ENCODE measurements around the gene MTHFD1L.

MTHFD1L gene

DNA sequence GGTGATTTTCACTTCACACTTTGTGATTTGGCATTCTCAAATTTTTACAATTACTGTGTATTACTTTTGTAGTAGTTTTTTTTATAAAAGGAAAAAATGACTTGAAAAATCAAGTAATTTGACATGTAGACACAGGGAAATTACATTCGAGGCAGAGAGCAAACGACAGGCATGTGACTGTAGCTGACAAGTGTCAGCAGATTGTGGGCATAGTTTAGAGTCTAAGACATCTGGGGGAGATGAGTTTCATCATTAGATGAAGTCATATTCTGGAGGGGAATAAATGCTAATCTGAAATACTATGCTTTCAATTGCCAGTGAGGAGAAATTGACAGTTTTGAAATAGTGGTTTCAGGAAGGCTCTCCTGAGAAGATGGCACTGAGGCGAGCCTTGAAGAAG lies 126.0 kb downstream of the MTHFD1L start:
- H3K27ac ChIP-seq = no peak overlapping the region
- TF ChIP-seq, protein P1, sequence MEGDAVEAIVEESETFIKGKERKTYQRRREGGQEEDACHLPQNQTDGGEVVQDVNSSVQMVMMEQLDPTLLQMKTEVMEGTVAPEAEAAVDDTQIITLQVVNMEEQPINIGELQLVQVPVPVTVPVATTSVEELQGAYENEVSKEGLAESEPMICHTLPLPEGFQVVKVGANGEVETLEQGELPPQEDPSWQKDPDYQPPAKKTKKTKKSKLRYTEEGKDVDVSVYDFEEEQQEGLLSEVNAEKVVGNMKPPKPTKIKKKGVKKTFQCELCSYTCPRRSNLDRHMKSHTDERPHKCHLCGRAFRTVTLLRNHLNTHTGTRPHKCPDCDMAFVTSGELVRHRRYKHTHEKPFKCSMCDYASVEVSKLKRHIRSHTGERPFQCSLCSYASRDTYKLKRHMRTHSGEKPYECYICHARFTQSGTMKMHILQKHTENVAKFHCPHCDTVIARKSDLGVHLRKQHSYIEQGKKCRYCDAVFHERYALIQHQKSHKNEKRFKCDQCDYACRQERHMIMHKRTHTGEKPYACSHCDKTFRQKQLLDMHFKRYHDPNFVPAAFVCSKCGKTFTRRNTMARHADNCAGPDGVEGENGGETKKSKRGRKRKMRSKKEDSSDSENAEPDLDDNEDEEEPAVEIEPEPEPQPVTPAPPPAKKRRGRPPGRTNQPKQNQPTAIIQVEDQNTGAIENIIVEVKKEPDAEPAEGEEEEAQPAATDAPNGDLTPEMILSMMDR (conservative IDR thresholded peaks at IDR 0.05) = no peak
- no peak for TF ChIP-seq ZFX (IDR thresholded peaks at IDR 0.05)

DNA sequence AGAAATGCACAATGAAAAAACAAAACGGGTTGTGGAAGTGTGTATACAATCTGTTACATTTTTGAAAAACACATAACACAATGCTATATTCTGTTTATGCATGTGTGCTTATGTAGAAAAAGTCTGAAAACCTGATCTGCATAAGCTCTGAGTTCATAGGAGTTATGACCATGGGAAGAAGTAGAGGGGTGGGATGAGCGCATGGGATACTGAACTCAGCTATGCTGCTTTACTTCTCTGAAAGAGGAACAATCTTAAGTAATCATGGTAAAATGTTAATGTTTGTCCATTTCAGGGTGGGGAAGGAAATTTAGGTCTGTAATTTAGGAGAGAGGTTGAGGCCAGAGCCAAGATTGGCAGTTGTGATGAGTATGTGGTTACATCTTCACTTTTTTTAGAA lies 126.8 kb downstream of the MTHFD1L start:
- no peak overlapping the region for H3K27ac ChIP-seq
- TF ChIP-seq ZFX (IDR thresholded peaks at IDR 0.05) = no peak
- TF ChIP-seq, protein P1 (conservative IDR thresholded peaks at IDR 0.05) = no peak

DNA sequence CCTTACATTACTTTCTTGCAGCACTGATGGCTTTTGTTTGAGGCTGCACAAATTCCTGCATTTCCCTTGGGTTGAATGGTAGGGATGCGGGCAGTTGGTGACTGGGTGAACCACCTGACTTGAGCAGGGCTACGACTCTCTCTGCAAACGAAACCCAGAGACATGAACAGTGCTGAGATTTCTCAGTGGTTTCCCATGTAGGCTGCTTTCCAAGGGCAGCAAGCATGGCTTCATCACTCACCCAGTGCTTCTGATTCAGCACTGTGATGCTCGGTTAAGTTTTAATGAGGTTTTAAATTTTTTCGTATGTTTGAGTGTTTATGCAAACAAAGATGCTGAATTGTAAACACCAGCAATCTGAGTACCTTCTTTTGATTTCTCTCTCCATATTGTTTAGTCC lies 127.2 kb downstream of the MTHFD1L start:
- no peak overlapping the region for H3K27ac ChIP-seq
- TF ChIP-seq ZFX (IDR thresholded peaks at IDR 0.05) = no peak
- TF ChIP-seq, protein P1 (conservative IDR thresholded peaks at IDR 0.05) = no peak

DNA sequence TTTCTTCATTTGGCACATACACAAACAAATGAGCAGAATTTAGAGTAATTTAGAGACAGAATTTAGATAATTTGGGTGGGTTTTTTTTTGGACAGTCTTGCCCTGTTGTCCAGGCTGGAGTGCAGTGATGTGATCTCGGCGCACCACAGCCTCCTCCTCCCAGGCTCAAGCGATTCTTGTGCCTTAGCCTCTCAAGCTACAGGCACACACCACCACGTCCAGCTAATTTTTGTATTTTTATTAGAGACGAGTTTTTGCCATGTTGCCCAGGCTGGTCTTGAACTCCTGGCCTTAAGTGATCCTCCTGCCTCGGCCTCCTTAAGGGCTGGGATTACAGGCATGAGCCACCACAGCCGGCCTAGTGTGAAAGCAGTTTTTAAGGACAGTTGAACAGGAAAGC lies 127.8 kb downstream of the MTHFD1L start:
- no peak overlapping the region for H3K27ac ChIP-seq
- TF ChIP-seq ZFX (IDR thresholded peaks at IDR 0.05) = no peak

DNA sequence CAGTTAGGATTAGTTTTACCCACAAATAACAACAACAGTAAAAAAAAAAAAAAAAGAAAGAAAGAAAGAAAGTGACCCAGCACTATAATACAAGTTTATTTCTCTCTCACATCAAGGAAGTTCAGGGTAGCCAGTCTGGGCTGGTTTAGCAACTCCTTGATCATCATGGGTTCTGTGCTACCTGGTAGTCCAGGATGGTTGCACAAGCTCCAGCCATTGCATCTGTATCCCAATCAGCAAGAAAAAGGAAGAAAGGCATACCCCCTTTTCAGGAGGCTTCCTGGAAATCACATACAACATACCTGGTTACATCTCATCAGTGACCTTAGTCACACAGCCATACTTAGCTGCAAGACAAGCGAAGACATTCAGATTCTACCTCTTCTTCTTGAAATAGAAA lies 128.5 kb downstream of the MTHFD1L start:
- no peak for TF ChIP-seq ZFX (IDR thresholded peaks at IDR 0.05)
- TF ChIP-seq, protein P1 (conservative IDR thresholded peaks at IDR 0.05) = no peak
- H3K27ac ChIP-seq = no peak overlapping the region

DNA sequence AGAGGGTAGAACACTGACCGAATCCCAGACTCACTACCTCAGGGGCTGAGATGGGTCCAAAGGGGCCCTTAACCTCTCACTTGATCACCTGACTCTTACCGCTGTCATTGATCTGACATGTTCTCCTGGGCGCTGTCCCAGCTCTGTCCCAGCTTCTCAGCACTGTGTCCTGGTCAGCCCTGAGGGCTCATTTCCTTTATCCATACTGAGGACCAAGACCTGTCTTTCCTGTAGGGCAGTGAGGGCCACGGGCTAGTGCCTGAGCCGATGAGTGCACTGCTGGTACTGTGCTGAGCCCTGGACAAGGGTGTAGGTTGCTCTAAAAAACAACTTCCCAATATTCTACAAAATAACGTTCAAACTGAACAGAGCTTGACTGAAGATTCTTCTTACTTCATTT lies 131.5 kb downstream of the MTHFD1L start:
- TF ChIP-seq ZFX (IDR thresholded peaks at IDR 0.05) = no peak
- TF ChIP-seq, protein P1 (conservative IDR thresholded peaks at IDR 0.05) = no peak
- no peak overlapping the region for H3K27ac ChIP-seq

DNA sequence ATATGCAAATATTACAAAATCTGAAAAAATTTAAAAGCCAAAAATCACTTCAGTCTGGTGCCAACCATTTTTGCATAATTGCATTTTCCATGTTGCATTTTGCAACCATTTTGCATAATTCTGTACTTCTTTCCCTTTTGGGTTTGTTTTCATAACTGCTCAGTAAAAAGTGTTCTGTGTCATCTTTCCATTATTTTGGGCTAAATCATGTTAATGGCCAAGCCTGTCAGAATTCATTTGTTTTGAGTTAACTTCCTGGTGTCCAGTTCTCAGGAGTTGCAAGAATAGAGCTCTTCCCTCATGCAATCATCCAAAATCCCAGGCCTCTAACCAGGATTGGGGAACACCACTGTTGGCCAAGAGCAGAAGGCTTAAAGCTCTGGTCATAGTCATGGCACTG lies 133.6 kb downstream of the MTHFD1L start:
- H3K27ac ChIP-seq = no peak overlapping the region
- TF ChIP-seq, protein P1 (conservative IDR thresholded peaks at IDR 0.05) = no peak
- TF ChIP-seq ZFX (IDR thresholded peaks at IDR 0.05) = no peak

DNA sequence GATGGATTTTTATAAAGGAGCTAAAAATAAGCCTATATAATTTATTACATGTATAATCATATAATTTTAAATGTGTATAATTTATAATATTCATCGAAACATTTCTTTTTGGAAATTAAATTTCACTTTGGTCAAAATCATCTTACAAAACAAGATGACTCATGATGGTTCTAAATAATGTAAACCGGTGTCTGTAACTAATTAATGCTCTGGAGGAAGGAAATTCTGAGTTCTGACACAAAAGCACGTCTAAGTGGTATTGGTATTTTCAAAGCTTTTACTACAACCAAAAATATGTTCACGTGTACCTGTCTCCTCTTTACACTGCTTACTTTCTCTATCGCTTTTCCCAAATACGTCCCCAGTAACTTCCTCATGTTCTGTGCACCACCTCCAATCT lies 134.1 kb downstream of the MTHFD1L start:
- no peak overlapping the region for H3K27ac ChIP-seq
- TF ChIP-seq, protein P1 (conservative IDR thresholded peaks at IDR 0.05) = no peak
- no peak for TF ChIP-seq ZFX (IDR thresholded peaks at IDR 0.05)

Measured in C4-2B (cell line).